Common myeloid progenitor, CD34-positive (primary cell): ENCODE results near the gene REPIN1.
A peak's percentile ranks its signal among the peaks of the same experiment; 100 is the strongest.

ENCODE experiments used
- CTCF ChIA-PET: fragments of 350-600 bp; sonication (Branson Sonifier 250); formaldehyde crosslinking; loops from one replicate; lab custom pipeline; 2021; ENCODE audit warnings: antibody characterized with exemption; lab: Charles Lee
- POLR2A ChIA-PET: fragments of 350-600 bp; sonication (Branson Sonifier 250); formaldehyde crosslinking; loops from one replicate; lab custom pipeline; 2021; ENCODE audit warnings: antibody characterized with exemption; lab: Charles Lee
- DNase-seq, 3 donors: peaks; one replicate each; pipeline versions ENCODE4 v3.0.0 to v3.0.0-alpha.2; 2013
- H3K27ac ChIP-seq, 2 experiments: 1 replicate in 1 of 2; 2 replicates in 1 of 2; pipeline ENCODE4 v1.7.0; 2013; ENCODE audit warnings: inconsistent platforms in 2 of 2, low read length in 2 of 2, mild to moderate bottlenecking in 2 of 2, low read depth in 1 of 2, moderate library complexity in 1 of 2; ENCODE audit not compliant: severe bottlenecking in 2 of 2, insufficient read depth in 1 of 2, poor library complexity in 1 of 2
- H3K27me3 ChIP-seq, 5 experiments: replicated peaks in 2 of 5; 1 replicate in 3 of 5; 2 replicates in 2 of 5; pipeline versions ENCODE4 v1.6.1 to v1.7.0; 2013; ENCODE audit warnings: low read length in 4 of 5, mild to moderate bottlenecking in 2 of 5, moderate library complexity in 2 of 5, inconsistent platforms in 1 of 5; ENCODE audit not compliant: insufficient read depth in 5 of 5, control insufficient read depth in 4 of 5
- H3K36me3 ChIP-seq, 4 experiments: 1 replicate in 2 of 4; 2 replicates in 2 of 4; pipeline versions ENCODE4 v1.6.1 to v1.7.0; 2013; ENCODE audit warnings: low read length in 3 of 4, control low read depth in 1 of 4, mild to moderate bottlenecking in 1 of 4; ENCODE audit not compliant: control insufficient read depth in 4 of 4, insufficient read depth in 4 of 4
- H3K4me1 ChIP-seq, 4 experiments: 1 replicate in 3 of 4; 2 replicates in 1 of 4; pipeline versions ENCODE4 v1.6.1 to v1.7.1; 2013; ENCODE audit warnings: low read length in 3 of 4, mild to moderate bottlenecking in 3 of 4, control low read depth in 1 of 4, inconsistent platforms in 1 of 4, moderate library complexity in 1 of 4; ENCODE audit not compliant: control insufficient read depth in 4 of 4, insufficient read depth in 4 of 4; ENCODE audit errors: control extremely low read depth in 1 of 4
- H3K4me3 ChIP-seq, 7 experiments: 1 replicate in 4 of 7; 2 replicates in 3 of 7; pipeline versions ENCODE4 v1.5.1 to v1.7.0; 2013; ENCODE audit warnings: mild to moderate bottlenecking in 7 of 7, low read length in 6 of 7, moderate library complexity in 6 of 7, inconsistent platforms in 2 of 7, low read depth in 2 of 7, control low read depth in 1 of 7; ENCODE audit not compliant: insufficient read depth in 4 of 7, control insufficient read depth in 1 of 7; ENCODE audit errors: extremely low read depth in 1 of 7
- H3K9me3 ChIP-seq, 5 experiments: 1 replicate in 4 of 5; 2 replicates in 1 of 5; pipeline versions ENCODE4 v1.6.1 to v1.7.1; 2013; ENCODE audit warnings: low read length in 4 of 5, mild to moderate bottlenecking in 2 of 5, inconsistent platforms in 1 of 5, low read depth in 1 of 5, moderate library complexity in 1 of 5; ENCODE audit not compliant: control insufficient read depth in 4 of 5, insufficient read depth in 2 of 5; ENCODE audit errors: control extremely low read depth in 1 of 5
- WGBS: methylation state at CpG from one replicate; pipeline ENCODE4 v1.1.5; 2013; ENCODE audit not compliant: insufficient coverage; 5-methylcytosine and 5-hydroxymethylcytosine counted together

Gene REPIN1

DNA sequence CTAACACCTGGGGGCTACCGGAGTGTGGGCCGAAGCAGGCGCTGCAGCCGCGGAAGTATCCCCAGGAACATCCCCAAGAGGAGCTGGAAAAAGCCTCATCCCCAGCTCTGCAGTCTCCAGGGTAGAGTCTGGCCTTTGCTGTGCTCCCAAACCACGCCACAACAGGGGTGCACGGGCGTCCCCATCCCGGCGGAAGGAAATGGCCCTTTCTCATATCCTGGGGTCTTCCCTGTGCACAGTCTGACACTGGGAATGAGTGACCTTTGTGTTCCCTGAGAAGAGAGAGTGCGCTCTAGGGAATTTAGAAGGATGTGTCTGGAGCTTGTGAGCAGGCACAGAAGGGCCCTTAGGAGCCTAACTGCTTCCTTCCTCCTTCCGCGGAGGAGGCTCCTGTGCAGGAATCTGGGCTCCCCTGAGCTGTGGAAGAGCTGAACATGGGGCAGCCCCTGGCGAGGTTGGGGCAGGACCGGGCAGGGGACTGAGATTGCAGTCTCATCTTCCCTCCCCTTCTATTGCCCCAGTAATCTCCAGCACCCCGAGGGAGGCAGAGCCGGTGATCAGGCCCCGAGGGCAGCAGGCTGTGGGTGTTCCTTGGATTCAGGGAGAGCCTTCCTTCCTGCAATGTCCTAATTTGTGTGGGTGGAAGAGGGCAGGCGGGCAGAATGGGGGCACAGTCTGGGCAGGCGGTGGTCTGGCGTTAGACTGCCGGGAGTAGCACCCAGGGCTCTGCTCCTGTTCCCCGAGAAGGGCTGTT, 1.3 kb downstream of the REPIN1 start:
- WGBS = 35% methylated on average over 18 of the region's 23 CpGs
- Histone ChIP-seq H3K9me3 (no peaks in the 10 kb centered on the region), H3K27me3 (no peaks in the 10 kb centered on the region), H3K4me3 (peak overlapping the region; percentile 57 to 96 (median 83)), H3K36me3 (peaks cover 5 to 51% (median 32%) of the 10 kb centered on the region in 4 experiments), H3K4me1 (peaks cover 23 to 68% (median 66%) of the 10 kb centered on the region in 4 experiments), H3K27ac (peak overlapping the region; percentile 96 to 97)
- DNase-seq = no peak
- CTCF ChIA-PET = interaction anchor here (0.7 to 2.6 kb wide), 10 partner anchors 8 to 79 kb away, joined by 3 to 22 read pairs (median 4); a partner anchor contains a TSS
- POLR2A ChIA-PET = interaction anchor here (1.1 to 2.8 kb wide), 4 partner anchors 8 to 54 kb away, joined by 4 to 13 read pairs (median 8); partner anchors contain the start of gene ZNF775

DNA sequence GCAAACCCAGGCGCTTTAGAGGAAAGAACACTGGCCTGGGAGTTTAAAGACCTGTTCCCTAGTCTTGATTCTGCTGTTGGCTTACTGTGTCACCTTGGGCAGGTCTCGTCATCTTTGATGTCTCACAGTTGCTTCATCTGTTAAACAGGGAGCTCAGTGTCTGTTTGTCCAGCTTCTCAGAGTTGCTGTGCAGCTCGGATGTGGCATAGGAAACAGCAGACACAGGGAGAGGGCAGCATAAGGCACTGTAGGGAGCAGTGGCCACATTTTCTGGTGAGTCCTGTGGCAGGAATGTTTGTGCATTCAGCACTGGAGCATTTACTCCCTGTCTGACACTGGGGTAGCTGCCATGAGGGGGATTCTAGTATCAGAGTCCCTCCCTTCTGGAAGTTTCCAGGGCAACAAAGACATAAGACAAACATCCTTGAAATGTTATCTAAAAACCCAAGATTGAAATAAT, 2.0 kb downstream of the REPIN1 start:
- H3K4me3 ChIP-seq = peak overlapping the region in 6 of 7 experiments; percentile 71 to 96 (median 84)
- POLR2A ChIA-PET = interaction anchor here (2.4 kb wide), 1 partner anchor 13 kb away, joined by 11 read pairs; no protein-coding TSS in a partner anchor
- CTCF ChIA-PET = interaction anchor here (0.9 to 2.6 kb wide), 8 partner anchors 8 to 78 kb away, joined by 3 to 22 read pairs (median 4); a partner anchor contains a TSS
- peak in 1 of 3 donors; percentile 35 for DNase-seq
- peaks cover 5 to 51% (median 34%) of the 10 kb centered on the region in 4 experiments for H3K36me3 ChIP-seq
- H3K27me3 ChIP-seq = no peaks in the 10 kb centered on the region
- peak overlapping the region in 1 of 2 experiments; percentile 21 for H3K27ac ChIP-seq
- 91% methylated on average over 3 of the region's 3 CpGs for WGBS
- no peaks in the 10 kb centered on the region for H3K9me3 ChIP-seq
- H3K4me1 ChIP-seq = peaks cover 16 to 62% (median 60%) of the 10 kb centered on the region in 4 experiments

DNA sequence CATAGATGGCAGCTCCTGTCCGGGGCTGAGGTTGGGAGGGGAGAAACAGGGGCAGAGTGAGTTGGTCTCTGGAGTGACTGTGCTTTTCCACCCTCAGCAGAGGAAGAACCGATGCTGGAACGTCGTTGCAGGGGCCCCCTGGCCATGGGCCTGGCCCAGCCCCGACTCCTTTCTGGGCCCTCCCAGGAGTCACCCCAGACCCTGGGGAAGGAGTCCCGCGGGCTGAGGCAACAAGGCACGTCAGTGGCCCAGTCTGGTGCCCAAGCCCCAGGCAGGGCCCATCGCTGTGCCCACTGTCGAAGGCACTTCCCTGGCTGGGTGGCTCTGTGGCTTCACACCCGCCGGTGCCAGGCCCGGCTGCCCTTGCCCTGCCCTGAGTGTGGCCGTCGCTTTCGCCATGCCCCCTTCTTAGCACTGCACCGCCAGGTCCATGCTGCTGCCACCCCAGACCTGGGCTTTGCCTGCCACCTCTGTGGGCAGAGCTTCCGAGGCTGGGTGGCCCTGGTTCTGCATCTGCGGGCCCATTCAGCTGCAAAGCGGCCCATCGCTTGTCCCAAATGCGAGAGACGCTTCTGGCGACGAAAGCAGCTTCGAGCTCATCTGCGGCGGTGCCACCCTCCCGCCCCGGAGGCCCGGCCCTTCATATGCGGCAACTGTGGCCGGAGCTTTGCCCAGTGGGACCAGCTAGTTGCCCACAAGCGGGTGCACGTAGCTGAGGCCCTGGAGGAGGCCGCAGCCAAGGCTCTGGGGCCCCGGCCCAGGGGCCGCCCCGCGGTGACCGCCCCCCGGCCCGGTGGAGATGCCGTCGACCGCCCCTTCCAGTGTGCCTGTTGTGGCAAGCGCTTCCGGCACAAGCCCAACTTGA, 2.7 kb downstream of the REPIN1 start:
- ChIA-PET POLR2A (no interaction called here), CTCF (interaction anchor here (1.0 to 4.2 kb wide), 4 partner anchors 15 to 35 kb away, joined by 3 to 27 read pairs (median 16); a partner anchor contains a TSS)
- Histone ChIP-seq H3K4me3 (peak overlapping the region in 2 of 7 experiments; percentile 83 to 96), H3K27ac (peak overlapping the region in 1 of 2 experiments; percentile 21), H3K36me3 (peaks cover 5 to 55% (median 34%) of the 10 kb centered on the region in 4 experiments), H3K4me1 (peaks cover 14 to 62% (median 53%) of the 10 kb centered on the region in 4 experiments), H3K27me3 (no peaks in the 10 kb centered on the region), H3K9me3 (no peaks in the 10 kb centered on the region)
- 94% methylated on average over 42 of the region's 48 CpGs for WGBS
- DNase-seq = no peak

DNA sequence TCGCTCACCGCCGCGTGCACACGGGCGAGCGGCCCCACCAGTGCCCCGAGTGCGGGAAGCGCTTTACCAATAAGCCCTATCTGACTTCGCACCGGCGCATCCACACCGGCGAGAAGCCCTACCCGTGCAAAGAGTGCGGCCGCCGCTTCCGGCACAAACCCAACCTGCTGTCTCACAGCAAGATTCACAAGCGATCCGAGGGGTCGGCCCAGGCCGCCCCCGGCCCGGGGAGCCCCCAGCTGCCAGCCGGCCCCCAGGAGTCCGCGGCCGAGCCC, 3.3 kb downstream of the REPIN1 start:
- no peak for DNase-seq
- POLR2A ChIA-PET = no interaction called here
- WGBS = 93% methylated on average over 24 of the region's 30 CpGs
- Histone ChIP-seq H3K36me3 (peaks cover 5 to 55% (median 34%) of the 10 kb centered on the region in 4 experiments), H3K27ac (no peak overlapping the region), H3K9me3 (no peaks in the 10 kb centered on the region), H3K4me1 (peaks cover 11 to 62% (median 54%) of the 10 kb centered on the region in 4 experiments), H3K27me3 (no peaks in the 10 kb centered on the region), H3K4me3 (no peak overlapping the region)
- CTCF ChIA-PET = interaction anchor here (4.2 kb wide), 1 partner anchor 15 kb away, joined by 27 read pairs; no protein-coding TSS in a partner anchor

DNA sequence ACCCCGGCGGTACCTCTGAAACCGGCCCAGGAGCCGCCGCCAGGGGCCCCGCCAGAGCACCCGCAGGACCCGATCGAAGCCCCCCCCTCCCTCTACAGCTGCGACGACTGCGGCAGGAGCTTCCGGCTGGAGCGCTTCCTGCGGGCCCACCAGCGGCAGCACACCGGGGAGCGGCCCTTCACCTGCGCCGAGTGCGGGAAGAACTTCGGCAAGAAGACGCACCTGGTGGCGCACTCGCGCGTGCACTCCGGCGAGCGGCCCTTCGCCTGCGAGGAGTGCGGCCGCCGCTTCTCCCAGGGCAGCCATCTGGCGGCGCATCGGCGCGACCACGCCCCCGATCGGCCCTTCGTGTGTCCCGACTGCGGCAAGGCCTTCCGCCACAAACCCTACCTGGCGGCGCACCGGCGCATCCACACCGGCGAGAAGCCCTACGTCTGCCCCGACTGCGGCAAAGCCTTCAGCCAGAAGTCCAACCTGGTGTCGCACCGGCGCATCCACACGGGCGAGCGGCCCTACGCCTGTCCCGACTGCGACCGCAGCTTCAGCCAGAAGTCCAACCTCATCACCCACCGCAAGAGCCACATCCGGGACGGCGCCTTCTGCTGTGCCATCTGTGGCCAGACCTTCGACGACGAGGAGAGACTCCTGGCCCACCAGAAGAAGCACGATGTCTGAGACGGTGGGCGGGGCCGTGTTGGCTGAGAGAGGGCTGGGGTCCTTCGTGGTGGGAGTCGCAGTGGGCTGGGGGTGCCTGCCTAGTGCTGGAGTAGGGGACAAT, 3.8 kb downstream of the REPIN1 start:
- Histone ChIP-seq H3K36me3 (peaks cover 5 to 55% (median 34%) of the 10 kb centered on the region in 4 experiments), H3K27ac (no peak overlapping the region), H3K4me1 (peaks cover 10 to 62% (median 55%) of the 10 kb centered on the region in 4 experiments), H3K4me3 (peak overlapping the region in 1 of 7 experiments; percentile 27), H3K9me3 (no peaks in the 10 kb centered on the region), H3K27me3 (no peaks in the 10 kb centered on the region)
- CTCF ChIA-PET = interaction anchor here (4.2 kb wide), 1 partner anchor 16 kb away, joined by 27 read pairs; no protein-coding TSS in a partner anchor
- DNase-seq = no peak
- POLR2A ChIA-PET = interaction anchor here (1.1 kb wide), 1 partner anchor 15 kb away, joined by 3 read pairs; no protein-coding TSS in a partner anchor
- WGBS = 97% methylated on average over 69 of the region's 79 CpGs
